Measurements from ENCODE around the gene TTC39C.

DNA sequence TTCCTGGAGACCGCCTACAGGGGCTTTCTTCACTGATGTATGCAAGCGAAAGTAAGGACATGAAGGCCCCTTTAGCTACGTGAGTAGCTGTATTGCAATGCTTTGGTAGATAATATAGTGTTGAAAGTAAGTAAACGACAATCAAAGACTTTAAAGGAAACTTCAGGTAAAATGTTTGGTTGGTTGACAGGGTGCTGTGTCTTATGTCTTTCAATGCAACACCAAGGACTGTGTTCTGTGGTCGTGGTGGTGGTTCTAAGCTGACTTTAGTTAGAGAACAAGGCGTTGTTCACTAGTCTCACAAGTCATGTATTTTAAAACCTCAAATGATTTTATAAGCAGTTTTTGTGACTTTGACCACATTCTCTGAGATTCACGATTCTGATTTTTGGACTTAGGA is 66.3 kb downstream of the TTC39C start:
- TF ChIP-seq, protein P1, sequence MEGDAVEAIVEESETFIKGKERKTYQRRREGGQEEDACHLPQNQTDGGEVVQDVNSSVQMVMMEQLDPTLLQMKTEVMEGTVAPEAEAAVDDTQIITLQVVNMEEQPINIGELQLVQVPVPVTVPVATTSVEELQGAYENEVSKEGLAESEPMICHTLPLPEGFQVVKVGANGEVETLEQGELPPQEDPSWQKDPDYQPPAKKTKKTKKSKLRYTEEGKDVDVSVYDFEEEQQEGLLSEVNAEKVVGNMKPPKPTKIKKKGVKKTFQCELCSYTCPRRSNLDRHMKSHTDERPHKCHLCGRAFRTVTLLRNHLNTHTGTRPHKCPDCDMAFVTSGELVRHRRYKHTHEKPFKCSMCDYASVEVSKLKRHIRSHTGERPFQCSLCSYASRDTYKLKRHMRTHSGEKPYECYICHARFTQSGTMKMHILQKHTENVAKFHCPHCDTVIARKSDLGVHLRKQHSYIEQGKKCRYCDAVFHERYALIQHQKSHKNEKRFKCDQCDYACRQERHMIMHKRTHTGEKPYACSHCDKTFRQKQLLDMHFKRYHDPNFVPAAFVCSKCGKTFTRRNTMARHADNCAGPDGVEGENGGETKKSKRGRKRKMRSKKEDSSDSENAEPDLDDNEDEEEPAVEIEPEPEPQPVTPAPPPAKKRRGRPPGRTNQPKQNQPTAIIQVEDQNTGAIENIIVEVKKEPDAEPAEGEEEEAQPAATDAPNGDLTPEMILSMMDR (IDR thresholded peaks at IDR 0.05) = no peak
- TF ChIP-seq POLR2A (IDR thresholded peaks at IDR 0.05) = no peak
- no peak for TF ChIP-seq POLR2AphosphoS5 (IDR thresholded peaks at IDR 0.05)
